Measurements from ENCODE around the gene ATP6V0A1.
"Not testable (repeated sequence)": the region's sequence is repeated elsewhere in the genome, so short reads cannot be mapped to it uniquely, and the experiment has no call there.

The ATP6V0A1 gene

GRCh38 chr17:42543190-42544079, 84.8 kb downstream of the ATP6V0A1 start:
- DNase-seq: no peak

GRCh38 chr17:42544874-42545283, 86.2 kb downstream of the ATP6V0A1 start:
- DNase-seq: no peak

GRCh38 chr17:42545755-42546505, 87.3 kb downstream of the ATP6V0A1 start:
- not testable (repeated sequence) for DNase-seq

DNA sequence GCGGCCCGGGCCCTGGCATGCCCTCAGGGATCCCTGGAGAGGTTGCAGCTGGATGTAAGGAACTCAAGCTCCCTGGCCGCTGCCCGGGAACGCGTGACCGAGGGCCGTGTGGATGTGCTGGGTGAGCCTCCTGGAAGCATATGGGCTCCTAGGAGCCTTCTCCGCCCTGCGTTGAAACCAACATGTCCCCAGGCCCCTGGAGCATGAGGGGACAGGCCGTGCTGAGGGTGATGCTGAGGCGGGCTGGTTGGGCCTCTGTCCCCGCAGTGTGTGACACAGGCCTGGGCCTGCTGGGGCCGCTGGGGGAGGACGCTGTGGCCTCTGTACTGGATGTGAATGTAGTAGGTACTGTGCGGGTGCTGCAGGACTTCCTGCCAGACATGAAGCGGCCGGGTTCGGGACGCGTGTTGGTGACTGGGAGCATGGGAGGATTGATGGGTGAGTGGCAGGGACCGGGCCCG, 88.4 kb downstream of the ATP6V0A1 start:
- DNase-seq: no peak

GRCh38 chr17:42547698-42548069, 89.0 kb downstream of the ATP6V0A1 start:
- no peak for DNase-seq

GRCh38 chr17:42548070-42548837, 89.6 kb downstream of the ATP6V0A1 start:
- peak; percentile 79 to 83 for DNase-seq

GRCh38 chr17:42548993-42549755, 90.5 kb downstream of the ATP6V0A1 start:
- DNase-seq: no peak

DNA sequence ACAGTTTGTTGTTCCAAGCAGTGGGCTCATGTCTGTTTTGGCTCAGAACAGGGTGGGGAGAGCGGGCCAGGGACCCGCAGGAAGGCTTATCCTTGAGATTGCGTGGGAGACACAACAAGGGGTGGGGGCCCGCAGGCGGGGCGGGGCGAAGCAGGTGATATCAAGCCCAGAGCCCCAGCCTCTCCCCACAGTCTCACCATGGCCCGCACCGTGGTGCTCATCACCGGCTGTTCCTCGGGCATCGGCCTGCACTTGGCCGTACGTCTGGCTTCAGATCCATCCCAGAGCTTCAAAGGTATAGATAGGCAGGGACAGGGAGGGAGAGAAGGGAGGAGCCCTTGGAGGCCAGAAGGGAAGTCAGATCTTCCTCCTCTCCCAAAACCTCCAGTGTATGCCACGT, 94.1 kb downstream of the ATP6V0A1 start, which contains the start of gene HSD17B1:
Gene HSD17B1, plus strand, starts transcription at position 188 of the 400 bp plus-strand sequence. Its CDS starts 11 bp downstream, at position 199.
- not testable (repeated sequence) for DNase-seq

DNA sequence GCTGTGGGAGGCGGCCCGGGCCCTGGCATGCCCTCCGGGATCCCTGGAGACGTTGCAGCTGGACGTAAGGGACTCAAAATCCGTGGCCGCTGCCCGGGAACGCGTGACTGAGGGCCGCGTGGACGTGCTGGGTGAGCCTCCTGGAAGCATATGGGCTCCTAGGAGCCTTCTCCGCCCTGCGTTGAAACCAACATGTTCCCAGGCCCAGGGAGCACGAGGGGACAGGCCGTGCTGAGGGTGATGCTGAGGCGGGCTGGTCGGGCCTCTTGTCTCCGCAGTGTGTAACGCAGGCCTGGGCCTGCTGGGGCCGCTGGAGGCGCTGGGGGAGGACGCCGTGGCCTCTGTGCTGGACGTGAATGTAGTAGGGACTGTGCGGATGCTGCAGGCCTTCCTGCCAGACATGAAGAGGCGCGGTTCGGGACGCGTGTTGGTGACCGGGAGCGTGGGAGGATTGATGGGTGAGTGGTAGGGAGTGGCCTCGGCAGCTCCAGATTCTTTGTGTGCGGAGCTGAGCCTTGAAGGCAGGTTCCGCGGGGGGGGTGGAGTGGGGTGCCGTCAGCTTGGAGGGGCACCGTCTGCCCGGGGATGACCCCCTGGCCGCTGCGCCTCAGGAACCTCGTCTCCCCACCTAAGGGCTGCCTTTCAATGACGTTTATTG, 94.6 kb downstream of the ATP6V0A1 start:
- DNase-seq: no peak

DNA sequence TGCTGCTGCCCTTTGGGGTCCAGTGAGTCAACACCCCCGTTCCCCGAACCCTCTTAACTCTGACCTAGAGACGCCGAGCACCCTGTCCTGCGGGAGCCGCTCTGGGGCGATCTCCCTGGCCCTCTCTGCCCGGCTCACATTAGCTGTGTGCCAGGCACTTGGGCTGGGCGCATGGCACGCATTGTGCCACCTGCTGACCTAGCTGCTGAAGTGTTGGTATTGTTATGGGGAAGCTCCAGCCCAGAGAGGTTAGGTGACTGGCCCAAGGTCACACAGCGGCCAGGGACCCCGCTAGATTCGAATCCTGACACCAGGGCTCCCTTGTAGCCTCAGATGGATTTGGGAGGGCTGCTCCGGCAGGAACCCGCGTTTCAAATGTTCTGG, 95.2 kb downstream of the ATP6V0A1 start:
- DNase-seq: peak in 1 of 2 donors; percentile 17

GRCh38 chr17:42554250-42555121, 95.8 kb downstream of the ATP6V0A1 start:
- DNase-seq: peak; percentile 80 to 87

GRCh38 chr17:42555122-42555622, 96.5 kb downstream of the ATP6V0A1 start:
- no peak for DNase-seq

GRCh38 chr17:42555961-42556617, 97.4 kb downstream of the ATP6V0A1 start:
- not testable (repeated sequence) for DNase-seq

DNA sequence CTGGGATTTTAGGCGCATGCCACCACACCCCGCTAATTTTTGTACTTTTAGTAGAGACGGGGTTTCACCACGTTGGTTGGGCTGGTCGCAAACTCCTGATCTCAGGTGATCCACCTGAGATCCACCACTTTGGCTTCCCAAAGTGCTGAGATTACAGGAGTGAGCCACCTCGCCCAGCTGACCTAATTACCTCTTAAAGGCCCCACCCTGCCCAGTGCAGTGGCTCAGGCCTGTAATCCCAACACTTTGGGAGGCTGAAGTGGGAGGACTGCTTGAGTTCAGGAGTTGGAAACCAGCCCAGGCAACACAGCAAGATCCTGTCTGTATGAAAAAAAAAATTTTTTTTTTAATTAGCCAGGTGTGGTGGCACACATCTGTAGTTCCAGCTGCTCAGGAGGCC, 100.4 kb downstream of the ATP6V0A1 start:
- no peak for DNase-seq

- no peak for DNase-seq
Measured at GRCh38 chr17:42560246-42560645, 101.6 kb downstream of the ATP6V0A1 start.

DNA sequence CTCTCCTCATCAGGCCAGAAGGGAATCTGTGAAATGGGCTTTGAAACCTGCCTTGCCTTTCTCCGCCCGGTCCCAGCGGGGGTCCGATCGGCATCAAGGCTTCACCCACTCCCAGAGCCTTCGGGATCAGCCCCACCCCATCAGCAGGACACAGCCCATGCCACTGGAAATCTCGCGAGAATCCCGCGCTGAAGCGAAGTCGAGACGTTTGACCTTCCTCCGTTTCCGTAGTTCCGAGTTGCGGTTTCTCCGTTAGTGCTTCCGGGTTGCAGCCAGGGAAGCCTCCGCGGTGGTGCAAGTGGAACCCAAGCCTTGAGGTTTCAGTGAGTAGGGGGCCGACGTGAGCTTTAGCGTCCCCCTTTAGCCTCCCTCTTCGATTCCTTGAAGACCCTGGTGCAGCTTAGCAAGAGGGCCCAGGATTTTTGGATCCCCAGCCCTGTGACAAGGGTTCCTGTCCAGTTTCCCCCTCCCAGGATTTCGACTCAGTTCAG, 103.3 kb downstream of the ATP6V0A1 start, which contains the start of gene COASY:
Gene COASY, plus strand, starts transcription at position 252 of the 491 bp plus-strand sequence. CDS start 475 bp downstream, outside the sequence.
- DNase-seq: peak; percentile 93

DNA sequence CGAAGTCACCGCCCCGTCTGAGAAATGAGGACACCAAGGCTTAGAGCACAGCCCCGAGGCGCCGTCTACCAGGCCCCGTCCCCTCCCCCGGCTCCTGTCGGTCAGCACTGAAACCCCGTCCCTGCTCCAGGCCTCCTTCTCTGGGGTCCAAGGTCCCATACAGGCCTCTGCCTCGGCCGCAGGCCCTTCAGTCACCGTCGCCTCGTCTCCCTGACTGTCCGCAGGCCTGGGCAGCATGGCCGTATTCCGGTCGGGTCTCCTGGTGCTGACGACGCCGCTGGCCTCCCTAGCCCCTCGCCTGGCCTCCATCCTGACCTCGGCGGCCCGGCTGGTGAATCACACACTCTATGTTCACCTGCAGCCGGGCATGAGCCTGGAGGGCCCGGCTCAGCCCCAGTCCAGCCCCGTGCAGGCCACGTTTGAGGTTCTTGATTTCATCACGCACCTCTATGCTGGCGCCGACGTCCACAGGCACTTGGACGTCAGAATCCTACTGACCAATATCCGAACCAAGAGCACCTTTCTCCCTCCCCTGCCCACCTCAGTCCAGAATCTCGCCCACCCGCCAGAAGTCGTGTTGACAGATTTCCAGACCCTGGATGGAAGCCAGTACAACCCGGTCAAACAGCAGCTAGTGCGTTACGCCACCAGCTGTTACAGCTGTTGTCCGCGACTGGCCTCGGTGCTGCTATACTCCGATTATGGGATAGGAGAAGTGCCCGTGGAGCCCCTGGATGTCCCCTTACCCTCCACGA, 103.9 kb downstream of the ATP6V0A1 start:
- no peak for DNase-seq

GRCh38 chr17:42563143-42563509, 104.4 kb downstream of the ATP6V0A1 start:
- DNase-seq: no peak

DNA sequence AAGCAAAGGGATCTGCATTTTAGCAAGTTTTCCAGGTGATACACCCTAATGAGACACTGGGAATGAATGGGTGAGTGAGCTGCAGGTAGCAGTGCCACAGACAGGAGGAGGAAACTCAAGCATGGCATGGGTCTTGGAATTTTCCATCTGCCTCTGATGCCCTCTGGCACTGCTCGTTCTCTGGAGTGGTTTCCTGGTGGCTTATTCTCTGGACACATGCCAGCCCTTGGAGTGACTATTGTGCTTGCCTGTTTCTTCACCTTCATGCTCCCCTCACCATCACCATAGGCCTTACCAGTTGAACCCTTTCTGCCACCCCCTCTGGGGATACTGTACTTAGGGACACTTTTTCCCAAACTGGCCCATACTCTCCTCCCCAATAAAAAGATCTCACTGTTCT, 104.9 kb downstream of the ATP6V0A1 start:
- no peak for DNase-seq
